Stimulated activated CD4-positive, alpha-beta T cell treated with anti-CD3 and anti-CD28 coated beads, Interleukin-1b, Interleukin-23, amount 100 ng/mL, for 24 hours (primary cell): Measurements from ENCODE around the gene TAPBPL.
"Not testable (repeated sequence)": the region's sequence is repeated elsewhere in the genome, so short reads cannot be mapped to it uniquely, and the experiment has no call there.

Experiments used
- DNase-seq, 4 experiments: peaks; one replicate each; pipeline ENCODE4 v3.0.0-alpha.2; 2020; ENCODE audit warnings: low read depth in 4 of 4, low spot score in 1 of 4

The TAPBPL gene, protein sequence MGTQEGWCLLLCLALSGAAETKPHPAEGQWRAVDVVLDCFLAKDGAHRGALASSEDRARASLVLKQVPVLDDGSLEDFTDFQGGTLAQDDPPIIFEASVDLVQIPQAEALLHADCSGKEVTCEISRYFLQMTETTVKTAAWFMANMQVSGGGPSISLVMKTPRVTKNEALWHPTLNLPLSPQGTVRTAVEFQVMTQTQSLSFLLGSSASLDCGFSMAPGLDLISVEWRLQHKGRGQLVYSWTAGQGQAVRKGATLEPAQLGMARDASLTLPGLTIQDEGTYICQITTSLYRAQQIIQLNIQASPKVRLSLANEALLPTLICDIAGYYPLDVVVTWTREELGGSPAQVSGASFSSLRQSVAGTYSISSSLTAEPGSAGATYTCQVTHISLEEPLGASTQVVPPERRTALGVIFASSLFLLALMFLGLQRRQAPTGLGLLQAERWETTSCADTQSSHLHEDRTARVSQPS

GRCh38 chr12:6451348-6452244 is at the start of gene TAPBPL:
Gene TAPBPL (plus strand): TSS chr12:6452042. CDS start chr12:6452249, 207 bp downstream.
- peak in 3 of 4 experiments; percentile 60 to 71 (median 66) for DNase-seq

GRCh38 chr12:6404390-6404789 is 47.5 kb upstream of the TAPBPL start:
- no peak for DNase-seq

DNA sequence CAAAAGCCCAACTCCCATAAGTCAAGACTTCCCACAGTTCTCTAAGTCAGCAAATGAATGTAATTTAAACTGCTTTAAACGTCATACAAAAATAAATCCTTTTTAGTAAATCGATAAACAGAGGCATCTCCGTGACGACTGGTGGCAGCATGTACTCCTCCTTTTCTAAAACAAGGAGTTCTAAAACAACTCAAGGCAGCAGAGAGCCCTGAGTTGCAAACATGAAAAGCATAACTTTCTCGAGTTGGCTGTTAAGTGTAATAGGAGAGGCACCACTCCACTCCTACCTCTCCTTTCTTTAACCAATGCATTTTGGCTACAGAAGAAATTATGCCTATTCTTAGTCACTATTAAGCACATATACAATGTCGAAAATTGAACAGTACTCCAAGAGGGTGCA is 45.9 kb upstream of the TAPBPL start:
- no peak for DNase-seq

DNA sequence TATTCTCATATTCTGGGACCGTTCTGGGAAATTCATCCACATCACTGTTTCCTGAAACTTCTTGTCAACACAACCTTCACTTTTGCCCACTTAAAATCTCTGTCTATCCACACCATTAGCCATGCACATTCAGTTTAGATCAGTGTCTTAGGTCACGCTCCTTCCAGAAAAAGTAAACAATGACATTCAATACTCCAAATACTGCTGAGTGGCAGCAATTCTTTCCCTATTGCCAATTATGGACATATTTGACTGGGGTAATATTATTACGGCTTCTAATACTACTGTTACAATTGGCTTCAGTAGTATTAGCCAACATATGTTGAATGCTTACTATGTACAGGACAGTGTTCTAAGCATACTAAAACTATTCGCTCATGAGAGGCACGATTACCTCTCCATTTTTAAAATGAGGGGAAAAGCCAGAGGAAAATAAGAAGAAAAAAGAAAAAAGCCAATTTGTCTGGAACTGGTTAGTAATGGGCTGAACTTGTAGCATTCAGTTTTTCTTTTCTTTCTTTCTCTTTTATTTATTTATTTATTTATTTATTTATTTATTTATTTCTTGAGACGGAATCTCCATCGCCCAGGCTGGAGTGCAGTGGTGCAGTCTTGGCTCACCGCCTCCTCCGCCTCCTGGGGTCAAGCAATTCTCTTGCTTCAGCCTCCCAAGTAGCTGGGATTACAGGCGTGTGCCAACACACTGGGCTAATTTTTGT is 44.4 kb upstream of the TAPBPL start:
- DNase-seq = no peak

DNA sequence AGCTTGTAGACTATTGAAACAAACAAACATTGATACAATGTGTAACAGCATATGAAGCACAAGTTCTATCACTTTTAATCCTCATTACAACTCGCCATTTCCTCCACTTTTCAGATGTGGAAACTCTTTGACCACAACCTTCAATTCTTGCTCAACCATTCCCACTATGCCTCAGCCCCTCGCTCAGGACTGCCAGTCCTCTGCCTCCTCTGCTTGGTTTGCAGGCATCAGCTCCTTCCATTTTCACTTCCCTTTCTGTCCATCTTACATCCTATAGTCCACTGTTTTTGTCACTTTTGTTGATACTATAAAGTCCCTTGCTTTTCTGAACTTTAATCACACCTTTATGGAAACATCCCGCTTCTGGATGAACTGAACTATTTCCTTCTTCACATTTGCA is 35.2 kb upstream of the TAPBPL start:
- DNase-seq = no peak

DNA sequence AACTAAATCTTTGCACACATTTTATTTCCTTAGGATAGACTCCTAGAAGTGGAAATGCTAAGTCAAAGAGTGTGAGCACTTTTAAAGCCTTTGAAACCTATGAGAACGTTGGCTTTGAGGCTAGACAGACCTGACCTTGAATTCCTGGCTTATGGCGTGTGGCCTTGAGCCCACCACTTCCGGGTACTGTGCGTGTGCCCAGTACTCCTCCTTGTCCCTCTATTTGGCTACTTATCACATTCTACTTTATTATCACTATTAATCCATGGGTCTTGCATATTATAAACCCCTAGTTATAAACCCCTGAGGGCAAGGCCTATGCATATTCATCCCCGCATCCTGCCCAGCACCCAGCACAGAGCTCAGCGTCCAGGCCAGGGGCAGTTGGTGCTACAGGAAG is 33.0 kb upstream of the TAPBPL start:
- no peak for DNase-seq

DNA sequence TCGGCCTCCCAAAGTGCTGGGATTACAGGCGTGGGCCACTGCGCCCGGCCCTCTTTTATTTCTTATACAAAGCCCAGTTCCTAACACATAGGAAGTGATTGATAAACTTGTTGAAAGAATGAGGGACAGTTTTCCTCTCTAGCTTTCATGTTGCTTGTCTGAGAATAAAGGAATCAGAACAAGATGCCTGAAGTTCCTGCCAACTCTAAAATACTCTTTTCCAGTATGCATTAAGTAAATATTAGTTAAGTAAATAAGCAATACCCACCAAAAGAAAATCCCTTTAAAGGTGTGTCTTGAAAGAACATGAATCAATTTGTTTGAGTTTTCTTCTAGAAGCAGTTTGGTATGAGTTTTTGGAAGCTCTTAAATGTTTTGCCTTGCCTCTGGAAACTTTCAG is 31.5 kb upstream of the TAPBPL start:
- DNase-seq = no peak

DNA sequence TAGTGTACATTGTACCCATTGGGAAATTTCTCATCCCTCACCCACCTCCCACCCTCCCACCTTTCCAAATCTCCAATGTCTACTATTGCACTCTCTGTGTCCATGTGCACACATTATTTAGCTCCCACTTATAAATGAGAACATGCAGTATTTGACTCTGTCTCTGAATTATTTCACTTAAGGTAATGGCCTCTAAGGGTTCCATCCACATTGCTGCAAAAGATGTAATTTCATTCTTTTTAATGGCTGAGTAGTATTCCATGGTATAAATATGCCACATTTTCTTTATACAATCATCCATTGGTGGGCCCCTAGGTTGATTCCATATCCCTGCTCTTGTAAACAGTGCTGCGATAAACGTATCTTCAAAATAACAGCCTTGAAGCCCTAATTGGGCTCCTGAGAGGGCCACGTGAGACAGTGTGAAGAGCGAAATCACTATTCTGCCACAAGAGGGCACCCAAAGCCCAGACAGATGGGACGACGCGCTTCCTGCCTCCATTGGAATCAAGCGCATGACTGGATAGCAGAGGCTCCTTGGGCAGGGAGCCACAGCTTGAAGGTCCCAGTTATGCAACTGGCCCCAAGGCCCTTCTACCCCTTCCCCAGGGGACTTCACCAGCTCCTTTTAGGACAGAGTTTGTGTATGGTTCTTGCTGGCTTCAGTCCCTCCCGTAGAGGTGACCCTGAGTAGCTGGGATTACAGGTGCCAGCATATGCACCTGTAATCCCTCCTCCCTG is 28.4 kb upstream of the TAPBPL start:
- peak in 2 of 4 experiments; percentile 52 to 55 for DNase-seq

GRCh38 chr12:6424008-6424347 is 27.9 kb upstream of the TAPBPL start:
- no peak for DNase-seq

DNA sequence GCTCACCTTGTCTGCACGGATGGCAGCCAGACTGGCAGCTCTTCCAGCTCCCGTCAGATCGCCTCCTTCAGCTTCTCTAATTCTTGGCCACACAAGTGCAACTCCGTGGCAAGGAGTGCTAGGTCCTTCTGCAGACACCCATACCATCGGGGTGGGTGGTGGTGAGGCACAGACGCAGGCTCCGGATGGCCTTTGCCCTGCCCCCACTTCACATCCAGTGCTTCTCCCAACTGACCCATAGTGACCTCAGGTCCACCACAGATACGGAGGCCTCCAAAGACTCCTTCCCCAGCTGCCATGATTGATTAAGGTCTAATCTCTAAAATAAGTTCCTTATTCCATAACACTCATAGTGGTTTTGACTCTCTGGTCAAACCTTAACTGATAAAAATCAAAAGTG is 27.0 kb upstream of the TAPBPL start:
- no peak for DNase-seq

- no peak for DNase-seq
Measured at GRCh38 chr12:6425590-6426531, 26.0 kb upstream of the TAPBPL start.

GRCh38 chr12:6426882-6427671 is 24.8 kb upstream of the TAPBPL start:
- DNase-seq = peak; percentile 79 to 94 (median 86)

- DNase-seq = not testable (repeated sequence)
Measured at GRCh38 chr12:6427796-6428195, 24.0 kb upstream of the TAPBPL start.

DNA sequence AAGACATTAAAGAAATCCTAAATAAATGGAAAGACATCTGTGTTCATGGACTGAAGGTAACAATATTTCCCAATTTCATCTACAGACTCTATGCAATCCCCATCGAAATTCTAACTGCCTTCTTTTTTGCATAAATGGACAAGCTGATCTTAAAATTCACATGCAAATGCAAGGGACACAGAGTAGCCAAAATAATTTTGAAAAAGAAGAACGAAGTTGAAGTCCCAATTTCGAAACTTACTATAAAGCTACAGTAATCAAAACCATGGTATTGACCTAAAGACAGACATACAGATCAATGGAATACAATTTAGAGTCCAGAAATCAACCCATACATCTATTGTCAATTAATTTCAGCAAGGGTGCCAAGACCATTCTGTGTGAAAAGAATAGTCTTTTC is 23.5 kb upstream of the TAPBPL start:
- no peak for DNase-seq

- DNase-seq = no peak
Measured at GRCh38 chr12:6430124-6430989, 21.5 kb upstream of the TAPBPL start.

- DNase-seq = no peak
Measured at GRCh38 chr12:6432991-6433390, 18.9 kb upstream of the TAPBPL start.

- DNase-seq = no peak
Measured at GRCh38 chr12:6434205-6435140, 17.4 kb upstream of the TAPBPL start.
